Epithelial cell of proximal tubule (primary cell): ENCODE data around the gene ATP10A. TPM values are rescaled to one million over a fixed set of nuclear protein-coding genes. Genes with fewer than 3 reads are reported as not detected.
A peak's percentile ranks its signal among the peaks of the same experiment; 100 is the strongest.

Experiments
- DNase-seq: peaks from one replicate; pipeline ENCODE4 v3.0.0-alpha.2; 2011; ENCODE audit warnings: low read depth
- H3K4me3 ChIP-seq: 2 replicates; pipeline ENCODE4 v1.5.1; 2011; ENCODE audit warnings: low read depth, mild to moderate bottlenecking, low read length
- CTCF ChIP-seq: conservative IDR thresholded peaks from 2 replicates; pipeline ENCODE4 v1.5.1; 2012; ENCODE audit warnings: low read depth, mild to moderate bottlenecking, low read length
- total RNA-seq: library from RNA; depleted of rRNA; stranded (reverse); fragments of >200 nt; gene quantifications from 2 replicates; pipeline ENCODE4 v1.2.3, GENCODE V29; 2015

Gene ATP10A
- total RNA-seq, 1 donor from 2014 or later, result 13.0 TPM

- no peak overlapping the region for H3K4me3 ChIP-seq
- TF ChIP-seq CTCF, result no peak
- DNase-seq, result no peak
Measured at GRCh38 chr15:25894371-25894902, 31.3 kb upstream of the ATP10A start.

- TF ChIP-seq CTCF, result no peak
- DNase-seq, result no peak
- no peak overlapping the region for H3K4me3 ChIP-seq
Measured at GRCh38 chr15:25893596-25893995, 30.5 kb upstream of the ATP10A start.

GRCh38 chr15:25892126-25892525 lies 29.0 kb upstream of the ATP10A start:
- no peak for TF ChIP-seq CTCF
- peak; percentile 48 for DNase-seq

GRCh38 chr15:25891081-25891480 lies 28.0 kb upstream of the ATP10A start:
- TF ChIP-seq CTCF, result no peak
- H3K4me3 ChIP-seq, result no peak overlapping the region

More at GRCh38 chr15:25892126-25892525, 29.0 kb upstream of the ATP10A start:
- no peak overlapping the region for H3K4me3 ChIP-seq

GRCh38 chr15:25890529-25890928 lies 27.4 kb upstream of the ATP10A start:
- DNase-seq, result no peak
- H3K4me3 ChIP-seq, result no peak overlapping the region
- TF ChIP-seq CTCF, result no peak

More at GRCh38 chr15:25891081-25891480, 28.0 kb upstream of the ATP10A start:
- no peak for DNase-seq

- no peak for DNase-seq
- H3K4me3 ChIP-seq, result no peak overlapping the region
Measured at GRCh38 chr15:25887870-25888269, 24.7 kb upstream of the ATP10A start.

More at GRCh38 chr15:25887870-25888269, 24.7 kb upstream of the ATP10A start:
- no peak for TF ChIP-seq CTCF
